ENCODE measurements around the gene EGFL6. TPM values are rescaled to one million over a fixed set of nuclear protein-coding genes. Genes with fewer than 3 reads are reported as not detected.

Gene EGFL6, protein sequence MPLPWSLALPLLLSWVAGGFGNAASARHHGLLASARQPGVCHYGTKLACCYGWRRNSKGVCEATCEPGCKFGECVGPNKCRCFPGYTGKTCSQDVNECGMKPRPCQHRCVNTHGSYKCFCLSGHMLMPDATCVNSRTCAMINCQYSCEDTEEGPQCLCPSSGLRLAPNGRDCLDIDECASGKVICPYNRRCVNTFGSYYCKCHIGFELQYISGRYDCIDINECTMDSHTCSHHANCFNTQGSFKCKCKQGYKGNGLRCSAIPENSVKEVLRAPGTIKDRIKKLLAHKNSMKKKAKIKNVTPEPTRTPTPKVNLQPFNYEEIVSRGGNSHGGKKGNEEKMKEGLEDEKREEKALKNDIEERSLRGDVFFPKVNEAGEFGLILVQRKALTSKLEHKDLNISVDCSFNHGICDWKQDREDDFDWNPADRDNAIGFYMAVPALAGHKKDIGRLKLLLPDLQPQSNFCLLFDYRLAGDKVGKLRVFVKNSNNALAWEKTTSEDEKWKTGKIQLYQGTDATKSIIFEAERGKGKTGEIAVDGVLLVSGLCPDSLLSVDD
- not detected in 2 replicates for total RNA-seq (2014; rRNA removed)
- Bru-seq, nascent RNA: percentile 3 among the genes with signal in this experiment
- percentile 4 among the genes with signal in this experiment for BruChase-seq, experiment 1, labeled RNA remaining after a 6-hour chase
- BruChase-seq, experiment 2, labeled RNA remaining after a 2-hour chase: percentile 1 among the genes with signal in this experiment
- long read RNA-seq: 0 reads

DNA sequence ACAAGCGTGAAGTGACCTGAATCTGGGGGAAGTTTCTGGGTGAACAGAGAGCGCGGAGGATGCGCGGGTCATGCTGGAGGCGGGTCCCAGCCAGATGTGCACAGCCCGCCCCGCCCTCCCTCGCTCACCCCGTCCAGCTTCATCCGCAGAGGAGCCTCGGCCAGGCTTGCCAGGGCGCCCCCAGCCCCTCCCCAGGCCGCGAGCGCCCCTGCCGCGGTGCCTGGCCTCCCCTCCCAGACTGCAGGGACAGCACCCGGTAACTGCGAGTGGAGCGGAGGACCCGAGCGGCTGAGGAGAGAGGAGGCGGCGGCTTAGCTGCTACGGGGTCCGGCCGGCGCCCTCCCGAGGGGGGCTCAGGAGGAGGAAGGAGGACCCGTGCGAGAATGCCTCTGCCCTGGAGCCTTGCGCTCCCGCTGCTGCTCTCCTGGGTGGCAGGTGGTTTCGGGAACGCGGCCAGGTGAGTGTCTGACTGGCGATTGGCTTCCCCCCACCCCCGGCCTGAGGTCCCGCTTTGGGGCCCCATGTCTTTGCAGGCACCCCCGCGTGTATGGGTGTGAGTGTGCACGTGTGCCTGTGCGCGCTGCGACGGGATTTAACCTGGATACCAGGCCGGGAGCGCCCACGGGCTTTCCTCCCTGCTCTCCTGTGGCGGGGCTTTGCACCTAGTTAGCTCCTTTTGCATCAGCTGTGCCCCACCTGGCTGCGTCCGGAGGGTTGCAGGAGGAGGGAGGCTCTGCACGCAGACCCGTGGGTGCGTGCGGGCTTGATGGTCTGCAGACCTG lies at the start of gene EGFL6:
TSS of gene EGFL6 (plus strand) at position 123 of the 782 bp plus-strand sequence. CDS start at position 384, 261 bp downstream.
- no peak for TF ChIP-seq EZH2 (IDR thresholded peaks at IDR 0.05; ENCODE audit: low read length, unreplicated experiment)
- TF ChIP-seq EZH2phosphoT487 (IDR thresholded peaks at IDR 0.05; ENCODE audit: borderline replicate concordance, low read length): no peak
- TF ChIP-seq, protein P1, sequence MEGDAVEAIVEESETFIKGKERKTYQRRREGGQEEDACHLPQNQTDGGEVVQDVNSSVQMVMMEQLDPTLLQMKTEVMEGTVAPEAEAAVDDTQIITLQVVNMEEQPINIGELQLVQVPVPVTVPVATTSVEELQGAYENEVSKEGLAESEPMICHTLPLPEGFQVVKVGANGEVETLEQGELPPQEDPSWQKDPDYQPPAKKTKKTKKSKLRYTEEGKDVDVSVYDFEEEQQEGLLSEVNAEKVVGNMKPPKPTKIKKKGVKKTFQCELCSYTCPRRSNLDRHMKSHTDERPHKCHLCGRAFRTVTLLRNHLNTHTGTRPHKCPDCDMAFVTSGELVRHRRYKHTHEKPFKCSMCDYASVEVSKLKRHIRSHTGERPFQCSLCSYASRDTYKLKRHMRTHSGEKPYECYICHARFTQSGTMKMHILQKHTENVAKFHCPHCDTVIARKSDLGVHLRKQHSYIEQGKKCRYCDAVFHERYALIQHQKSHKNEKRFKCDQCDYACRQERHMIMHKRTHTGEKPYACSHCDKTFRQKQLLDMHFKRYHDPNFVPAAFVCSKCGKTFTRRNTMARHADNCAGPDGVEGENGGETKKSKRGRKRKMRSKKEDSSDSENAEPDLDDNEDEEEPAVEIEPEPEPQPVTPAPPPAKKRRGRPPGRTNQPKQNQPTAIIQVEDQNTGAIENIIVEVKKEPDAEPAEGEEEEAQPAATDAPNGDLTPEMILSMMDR (conservative IDR thresholded peaks at IDR 0.05; ENCODE audit: low read depth, low read length): no peak
- BruUV-seq (replicated peaks): no TSS peak
- no peaks in the 10 kb centered on the region for H3K9me3 ChIP-seq (ENCODE audit: low read length)
- no peak within 1 kb of the TSS for H2AFZ ChIP-seq (ENCODE audit: low read length)
- intact Hi-C loops (cut with micrococcal nuclease): no loop called here
- no peaks in the 10 kb centered on the region for H3K4me1 ChIP-seq (ENCODE audit: insufficient read depth, low read length)
- POLR2A ChIA-PET (ENCODE audit: unreplicated experiment): no interaction called here
- no peak within 1 kb of the TSS for H3K27ac ChIP-seq (ENCODE audit: low read length)
- no peak within 1 kb of the TSS for H3K4me2 ChIP-seq (ENCODE audit: low read length)
- no peak within 1 kb of the TSS for H3K4me3 ChIP-seq (ENCODE audit: low read length)
- CTCF ChIA-PET: no interaction called here
- ATAC-seq: no peak
- no peaks in the 10 kb centered on the region for H3K79me2 ChIP-seq (ENCODE audit: low read length)
- no peak within 1 kb of the TSS for H3K9ac ChIP-seq (ENCODE audit: low read length)
- no peak for DNase-seq
- H4K20me1 ChIP-seq (ENCODE audit: low read length): no peaks in the 10 kb centered on the region
- H3K36me3 ChIP-seq (ENCODE audit: low read depth, low read length): no peaks in the 10 kb centered on the region
- no peaks in the 10 kb centered on the region for H3K9me2 ChIP-seq (replicated peaks; ENCODE audit: low read length)
- H3K27me3 ChIP-seq (ENCODE audit: low read length): peaks cover 62% of the 10 kb centered on the region
- H3F3A ChIP-seq (ENCODE audit: low read length, unreplicated experiment): no peaks in the 10 kb centered on the region

DNA sequence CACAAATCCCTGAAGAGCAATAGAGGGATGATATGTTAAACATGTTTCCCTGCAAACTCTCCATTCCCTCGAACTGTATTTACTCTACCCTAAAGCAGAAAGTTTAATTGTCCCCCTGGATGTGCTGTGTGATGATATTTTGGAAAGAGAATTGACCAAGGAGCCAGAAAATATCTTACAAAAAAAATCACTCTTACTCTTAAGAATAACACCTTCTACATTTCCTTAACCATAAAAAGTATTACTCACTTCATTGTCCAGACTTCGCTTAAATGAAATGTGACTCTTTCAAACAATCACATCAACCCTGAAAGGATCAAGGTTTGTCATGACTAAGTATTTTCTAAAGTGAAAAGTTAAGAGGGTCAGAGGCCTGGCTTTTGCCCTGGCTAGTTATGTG lies 49.0 kb upstream of the EGFL6 start:
- H3K4me3 ChIP-seq (ENCODE audit: low read length): no peak overlapping the region
- H3K9ac ChIP-seq (ENCODE audit: low read length): no peak overlapping the region
- DNase-seq (peak; percentile 11), ATAC-seq (no peak; the same call in 1 of the 2 replicates)
- no peak overlapping the region for H2AFZ ChIP-seq (ENCODE audit: low read length)
- ChIA-PET POLR2A (ENCODE audit: unreplicated experiment) (no interaction called here), CTCF (no interaction called here)
- TF ChIP-seq EZH2phosphoT487 (IDR thresholded peaks at IDR 0.05; ENCODE audit: borderline replicate concordance, low read length) (no peak), EZH2 (IDR thresholded peaks at IDR 0.05; ENCODE audit: low read length, unreplicated experiment) (no peak)
- TF ChIP-seq, protein P1 (conservative IDR thresholded peaks at IDR 0.05; ENCODE audit: low read depth, low read length): no peak
- no peaks in the 10 kb centered on the region for H3K36me3 ChIP-seq (ENCODE audit: low read depth, low read length)
- H3K9me3 ChIP-seq (ENCODE audit: low read length): no peaks in the 10 kb centered on the region
- no peaks in the 10 kb centered on the region for H3K9me2 ChIP-seq (replicated peaks; ENCODE audit: low read length)
- no peaks in the 10 kb centered on the region for H4K20me1 ChIP-seq (ENCODE audit: low read length)
- intact Hi-C loops (cut with micrococcal nuclease): no loop called here
- H3K27me3 ChIP-seq (ENCODE audit: low read length): no peaks in the 10 kb centered on the region
- H3K4me2 ChIP-seq (ENCODE audit: low read length): no peak overlapping the region
- no peaks in the 10 kb centered on the region; the same call in 1 of the 2 replicates for H3K4me1 ChIP-seq (ENCODE audit: insufficient read depth, low read length)
- H3K27ac ChIP-seq (ENCODE audit: low read length): no peak overlapping the region
- no peaks in the 10 kb centered on the region for H3F3A ChIP-seq (ENCODE audit: low read length, unreplicated experiment)
- no peaks in the 10 kb centered on the region for H3K79me2 ChIP-seq (ENCODE audit: low read length)
- no TSS peak for BruUV-seq (replicated peaks)

Data from PC-3 (cell line).